Measurements from ENCODE around the gene BRCA1. TPM values are rescaled to one million over a fixed set of nuclear protein-coding genes. Genes with fewer than 3 reads are reported as not detected.
"Not testable (repeated sequence)": the region's sequence is repeated elsewhere in the genome, so short reads cannot be mapped to it uniquely, and the experiment has no call there.

The BRCA1 gene
- total RNA-seq, 2 experiments from 2014 or later, result 1.2 to 1.3 TPM

GRCh38 chr17:43056051-43056450 is 69.1 kb downstream of the BRCA1 start:
- CTCF ChIA-PET, result interaction anchor here (0.7 kb wide), 1 partner anchor 59 kb away, joined by 3 read pairs; no protein-coding TSS in a partner anchor
- H3K36me3 ChIP-seq (ENCODE audit: insufficient read depth, low read length), result no peaks in the 10 kb centered on the region
- no peak for TF ChIP-seq CTCF (IDR thresholded peaks at IDR 0.05)
- Mint-ChIP-seq H3K27ac (no peak overlapping the region), H3K27me3 (no peaks in the 10 kb centered on the region), H3K4me1 (ENCODE audit: low read depth) (no peaks in the 10 kb centered on the region), H3K36me3 (ENCODE audit: low read depth) (no peaks in the 10 kb centered on the region), H3K4me3 (no peak overlapping the region), H3K9me3 (no peaks in the 10 kb centered on the region)
- no peak overlapping the region for H3K4me3 ChIP-seq (ENCODE audit: low read length)
- no peak overlapping the region for H3K27ac ChIP-seq (ENCODE audit: low read depth in 1 of 2, low read length in 2 of 2)
- H3K9me3 ChIP-seq (ENCODE audit: control insufficient read depth in 1 of 2, insufficient read depth in 1 of 2, low read length in 2 of 2), result no peaks in the 10 kb centered on the region
- no peaks in the 10 kb centered on the region for H3K4me1 ChIP-seq (ENCODE audit: insufficient read depth, low read length)
- no peak for DNase-seq
- ATAC-seq (ENCODE audit: poor library complexity), result no peak
- intact Hi-C loops (cut with DNase I, micrococcal nuclease), result no loop called here
- no peaks in the 10 kb centered on the region for H3K27me3 ChIP-seq (ENCODE audit: control insufficient read depth in 1 of 2, insufficient read depth in 2 of 2, low read length in 2 of 2)
- POLR2A ChIA-PET, result interaction anchor here (0.5 kb wide), 1 partner anchor 180 kb away, joined by 3 read pairs; no protein-coding TSS in a partner anchor

- H3K9me3 Mint-ChIP-seq; DNase-seq; POLR2A ChIA-PET; ATAC-seq (ENCODE audit: poor library complexity); H3K27me3 Mint-ChIP-seq; intact Hi-C loops (cut with DNase I, micrococcal nuclease); H3K4me1 ChIP-seq (ENCODE audit: insufficient read depth, low read length); H3K27me3 ChIP-seq (ENCODE audit: control insufficient read depth in 1 of 2, insufficient read depth in 2 of 2, low read length in 2 of 2); H3K36me3 Mint-ChIP-seq (ENCODE audit: low read depth); H3K9me3 ChIP-seq (ENCODE audit: control insufficient read depth in 1 of 2, insufficient read depth in 1 of 2, low read length in 2 of 2); H3K4me3 ChIP-seq (ENCODE audit: low read length); H3K4me3 Mint-ChIP-seq; H3K4me1 Mint-ChIP-seq (ENCODE audit: low read depth); H3K27ac Mint-ChIP-seq; H3K27ac ChIP-seq (ENCODE audit: low read depth in 1 of 2, low read length in 2 of 2); H3K36me3 ChIP-seq (ENCODE audit: insufficient read depth, low read length); CTCF ChIA-PET: not testable (repeated sequence)
Measured at GRCh38 chr17:43053008-43053407, 72.2 kb downstream of the BRCA1 start.

GRCh38 chr17:43051969-43052368 is 73.2 kb downstream of the BRCA1 start:
- Histone ChIP-seq H3K27me3 (ENCODE audit: control insufficient read depth in 1 of 2, insufficient read depth in 2 of 2, low read length in 2 of 2) (no peaks in the 10 kb centered on the region), H3K9me3 (ENCODE audit: control insufficient read depth in 1 of 2, insufficient read depth in 1 of 2, low read length in 2 of 2) (no peaks in the 10 kb centered on the region), H3K27ac (ENCODE audit: low read depth in 1 of 2, low read length in 2 of 2) (no peak overlapping the region), H3K4me3 (ENCODE audit: low read length) (no peak overlapping the region), H3K36me3 (ENCODE audit: insufficient read depth, low read length) (no peaks in the 10 kb centered on the region), H3K4me1 (ENCODE audit: insufficient read depth, low read length) (no peaks in the 10 kb centered on the region)
- Mint-ChIP-seq H3K27ac (no peak overlapping the region), H3K9me3 (no peaks in the 10 kb centered on the region), H3K36me3 (ENCODE audit: low read depth) (no peaks in the 10 kb centered on the region), H3K4me1 (ENCODE audit: low read depth) (no peaks in the 10 kb centered on the region), H3K27me3 (no peaks in the 10 kb centered on the region), H3K4me3 (no peak overlapping the region)
- no peak for TF ChIP-seq CTCF (IDR thresholded peaks at IDR 0.05)
- CTCF ChIA-PET, result no interaction called here
- ATAC-seq (ENCODE audit: poor library complexity) (no peak), DNase-seq (no peak)
- intact Hi-C loops (cut with DNase I, micrococcal nuclease), result no loop called here
- POLR2A ChIA-PET, result no interaction called here

- Mint-ChIP-seq H3K4me3 (no peak overlapping the region), H3K9me3 (no peaks in the 10 kb centered on the region), H3K27ac (no peak overlapping the region), H3K27me3 (no peaks in the 10 kb centered on the region), H3K36me3 (ENCODE audit: low read depth) (no peaks in the 10 kb centered on the region), H3K4me1 (ENCODE audit: low read depth) (no peaks in the 10 kb centered on the region)
- Histone ChIP-seq H3K4me3 (ENCODE audit: low read length) (no peak overlapping the region), H3K4me1 (ENCODE audit: insufficient read depth, low read length) (no peaks in the 10 kb centered on the region), H3K36me3 (ENCODE audit: insufficient read depth, low read length) (no peaks in the 10 kb centered on the region), H3K27ac (ENCODE audit: low read depth in 1 of 2, low read length in 2 of 2) (no peak overlapping the region), H3K27me3 (ENCODE audit: control insufficient read depth in 1 of 2, insufficient read depth in 2 of 2, low read length in 2 of 2) (no peaks in the 10 kb centered on the region), H3K9me3 (ENCODE audit: control insufficient read depth in 1 of 2, insufficient read depth in 1 of 2, low read length in 2 of 2) (no peaks in the 10 kb centered on the region)
- POLR2A ChIA-PET, result no interaction called here
- CTCF ChIA-PET, result interaction anchor here (0.5 kb wide), 1 partner anchor 454 kb away, joined by 3 read pairs; no protein-coding TSS in a partner anchor
- TF ChIP-seq CTCF (IDR thresholded peaks at IDR 0.05), result no peak
- ATAC-seq (ENCODE audit: poor library complexity), result no peak
- intact Hi-C loops (cut with DNase I, micrococcal nuclease), result no loop called here
- DNase-seq, result no peak
Measured at GRCh38 chr17:43044024-43044423, 81.1 kb downstream of the BRCA1 start.

Measured in CD4-positive, alpha-beta T cell (primary cell).